ENCODE measurements around the gene FXYD3.

DNA sequence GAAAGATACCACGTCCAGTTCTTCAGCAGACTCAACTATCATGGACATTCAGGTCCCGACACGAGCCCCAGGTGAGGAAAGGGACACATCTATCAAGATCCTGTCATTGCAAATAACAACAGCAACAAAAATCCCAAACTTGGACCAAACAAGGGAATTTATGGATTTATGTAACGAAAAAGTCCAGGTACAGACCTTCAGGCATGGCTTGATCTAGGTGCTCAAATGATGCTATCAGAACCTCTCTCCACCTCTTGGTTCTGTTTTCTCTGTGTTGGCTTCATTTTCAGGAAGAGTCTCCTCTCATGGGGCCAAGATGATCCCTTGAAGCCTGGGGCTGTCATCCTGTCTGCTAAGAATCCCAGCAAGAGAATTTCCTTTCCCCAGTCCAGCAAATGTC lies 41.8 kb downstream of the FXYD3 start:
- TF ChIP-seq, protein P1, sequence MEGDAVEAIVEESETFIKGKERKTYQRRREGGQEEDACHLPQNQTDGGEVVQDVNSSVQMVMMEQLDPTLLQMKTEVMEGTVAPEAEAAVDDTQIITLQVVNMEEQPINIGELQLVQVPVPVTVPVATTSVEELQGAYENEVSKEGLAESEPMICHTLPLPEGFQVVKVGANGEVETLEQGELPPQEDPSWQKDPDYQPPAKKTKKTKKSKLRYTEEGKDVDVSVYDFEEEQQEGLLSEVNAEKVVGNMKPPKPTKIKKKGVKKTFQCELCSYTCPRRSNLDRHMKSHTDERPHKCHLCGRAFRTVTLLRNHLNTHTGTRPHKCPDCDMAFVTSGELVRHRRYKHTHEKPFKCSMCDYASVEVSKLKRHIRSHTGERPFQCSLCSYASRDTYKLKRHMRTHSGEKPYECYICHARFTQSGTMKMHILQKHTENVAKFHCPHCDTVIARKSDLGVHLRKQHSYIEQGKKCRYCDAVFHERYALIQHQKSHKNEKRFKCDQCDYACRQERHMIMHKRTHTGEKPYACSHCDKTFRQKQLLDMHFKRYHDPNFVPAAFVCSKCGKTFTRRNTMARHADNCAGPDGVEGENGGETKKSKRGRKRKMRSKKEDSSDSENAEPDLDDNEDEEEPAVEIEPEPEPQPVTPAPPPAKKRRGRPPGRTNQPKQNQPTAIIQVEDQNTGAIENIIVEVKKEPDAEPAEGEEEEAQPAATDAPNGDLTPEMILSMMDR (IDR thresholded peaks at IDR 0.05): no peak
- TF ChIP-seq POLR2A (IDR thresholded peaks at IDR 0.05): no peak

All from prostate gland (tissue), 2 donors.